Immature natural killer cell (primary cell): Measurements from ENCODE around the gene CDR2L. TPM values are rescaled to one million over a fixed set of nuclear protein-coding genes. Genes with fewer than 3 reads are reported as not detected.

Experiments used
- DNase-seq, 3 donors: peaks; one replicate each; pipeline ENCODE4 v3.0.0; 2022; ENCODE audit warnings: mixed read lengths in 1 of 3
- H3K27ac Mint-ChIP-seq, 6 donors: one replicate each; pipeline ENCODE4 v1.8.0; 2020; ENCODE audit warnings: mixed read lengths in 6 of 6, mild to moderate bottlenecking in 5 of 6, inconsistent platforms in 4 of 6, moderate library complexity in 3 of 6
- H3K27me3 Mint-ChIP-seq, 3 donors: one replicate each; pipeline ENCODE4 v1.8.0; 2020 to 2021; ENCODE audit warnings: low read depth in 3 of 3, mild to moderate bottlenecking in 3 of 3, mixed read lengths in 3 of 3, moderate library complexity in 3 of 3, inconsistent platforms in 1 of 3
- H3K36me3 Mint-ChIP-seq, 3 donors: one replicate each; pipeline ENCODE4 v1.8.0; 2020; ENCODE audit warnings: mixed read lengths in 3 of 3, inconsistent platforms in 2 of 3, mild to moderate bottlenecking in 2 of 3
- H3K4me1 Mint-ChIP-seq, 2 donors: one replicate each; pipeline ENCODE4 v1.8.0; 2020; ENCODE audit warnings: inconsistent platforms in 2 of 2, mild to moderate bottlenecking in 2 of 2, mixed read lengths in 2 of 2, moderate library complexity in 1 of 2
- H3K4me3 Mint-ChIP-seq, 5 donors: one replicate each; pipeline ENCODE4 v1.8.0; 2020; ENCODE audit warnings: mild to moderate bottlenecking in 5 of 5, mixed read lengths in 5 of 5, inconsistent platforms in 3 of 5, moderate library complexity in 3 of 5
- H3K9me3 Mint-ChIP-seq, 6 donors: one replicate each; pipeline ENCODE4 v1.8.0; 2020; ENCODE audit warnings: mild to moderate bottlenecking in 6 of 6, mixed read lengths in 6 of 6, inconsistent platforms in 4 of 6, moderate library complexity in 3 of 6
- polyA plus RNA-seq, 3 donors: library from polyadenylated mRNA; unstranded; fragments of 300-500 nt; fragmentation: Illumina TruSeq; gene quantifications; one replicate each; pipeline ENCODE4 v1.2.3, GENCODE V29; 2021

CDR2L gene
- not detected for polyA plus RNA-seq

GRCh38 chr17:74987418-74987908 lies at the start of gene CDR2L:
Gene CDR2L (plus strand): TSS chr17:74987632. CDS start chr17:74988044, 412 bp downstream.
- peak; percentile 91 to 92 (median 91) for DNase-seq
- Mint-ChIP-seq H3K27me3 (peaks cover 0 to 15% (median 9%) of the 10 kb centered on the region in 3 donors), H3K9me3 (no peaks in the 10 kb centered on the region), H3K27ac (peak within 1 kb of the TSS in 3 of 6 donors; percentile 21 to 62 (median 58)), H3K4me3 (peak within 1 kb of the TSS; percentile 86 to 91 (median 90)), H3K4me1 (peaks cover 10 to 16% of the 10 kb centered on the region in 2 donors), H3K36me3 (no peaks in the 10 kb centered on the region)

GRCh38 chr17:74938194-74938950 lies 49.1 kb upstream of the CDR2L start:
- Mint-ChIP-seq H3K4me3 (no peak overlapping the region), H3K27me3 (peaks cover 9 to 23% (median 18%) of the 10 kb centered on the region in 3 donors), H3K4me1 (peaks cover 0 to 1% of the 10 kb centered on the region in 2 donors), H3K9me3 (peaks cover 0 to 3% (median 0%) of the 10 kb centered on the region in 6 donors), H3K27ac (no peak overlapping the region), H3K36me3 (no peaks in the 10 kb centered on the region)
- no peak for DNase-seq

DNA sequence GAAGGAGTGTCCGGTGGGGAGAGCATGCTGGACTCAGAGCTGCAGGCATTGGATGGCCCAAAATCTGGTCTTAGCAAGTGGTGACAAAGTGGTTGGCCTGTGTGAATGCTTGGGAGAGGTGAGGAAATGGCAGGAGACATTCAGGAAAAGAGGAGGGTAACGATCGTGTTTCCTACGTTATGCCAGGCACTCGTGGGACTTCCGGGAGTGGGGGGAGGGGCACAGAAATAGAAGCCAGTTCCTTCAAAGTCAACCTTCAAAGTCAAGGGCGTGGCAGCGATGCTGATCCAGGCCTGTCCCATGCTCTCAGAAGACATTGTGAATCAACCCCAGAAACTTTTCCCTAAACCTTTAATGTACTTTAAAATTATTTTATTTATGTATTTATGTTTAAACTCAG lies 47.9 kb upstream of the CDR2L start:
- peaks cover 0 to 1% of the 10 kb centered on the region in 2 donors for H3K4me1 Mint-ChIP-seq
- H3K9me3 Mint-ChIP-seq, result peaks cover 0 to 3% (median 0%) of the 10 kb centered on the region in 6 donors
- no peak overlapping the region for H3K27ac Mint-ChIP-seq
- no peak overlapping the region for H3K4me3 Mint-ChIP-seq
- DNase-seq, result no peak
- peaks cover 9 to 19% (median 18%) of the 10 kb centered on the region in 3 donors for H3K27me3 Mint-ChIP-seq
- no peaks in the 10 kb centered on the region for H3K36me3 Mint-ChIP-seq

DNA sequence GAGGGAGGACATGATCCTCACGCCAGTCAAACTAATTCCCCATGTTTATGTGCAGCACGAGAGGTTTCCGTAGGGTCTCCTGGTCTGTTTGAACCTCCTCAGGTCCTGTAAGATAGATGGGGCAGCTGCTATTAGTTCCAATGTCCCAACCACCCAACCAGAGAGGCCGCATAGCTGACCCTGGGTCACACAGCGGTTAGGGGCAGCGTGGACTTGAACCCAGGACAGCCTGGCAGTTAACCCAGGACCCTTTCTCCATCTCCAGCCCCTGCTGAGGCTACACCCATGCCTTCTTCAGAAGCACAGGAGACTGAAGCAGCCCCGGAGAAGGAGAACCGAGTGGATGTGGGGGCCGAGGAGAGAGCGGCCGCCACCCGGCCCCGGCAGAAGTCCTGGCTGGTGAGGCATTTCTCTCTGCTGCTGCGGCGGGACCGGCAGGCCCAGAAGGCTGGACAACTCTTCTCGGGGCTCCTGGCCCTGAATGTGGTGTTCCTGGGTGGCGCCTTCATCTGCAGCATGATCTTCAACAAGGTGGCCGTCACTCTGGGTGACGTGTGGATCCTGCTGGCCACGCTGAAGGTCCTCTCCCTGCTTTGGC lies 46.2 kb upstream of the CDR2L start:
- Mint-ChIP-seq H3K27me3 (peaks cover 13 to 16% (median 13%) of the 10 kb centered on the region in 3 donors), H3K4me1 (peaks cover 0 to 1% of the 10 kb centered on the region in 2 donors), H3K36me3 (no peaks in the 10 kb centered on the region)

GRCh38 chr17:74943808-74944522 lies 43.5 kb upstream of the CDR2L start:
- H3K27ac Mint-ChIP-seq, result no peak overlapping the region
- no peak for DNase-seq
- H3K27me3 Mint-ChIP-seq, result peaks cover 5 to 11% (median 7%) of the 10 kb centered on the region in 3 donors
- no peaks in the 10 kb centered on the region for H3K4me1 Mint-ChIP-seq
- no peak overlapping the region for H3K4me3 Mint-ChIP-seq
- no peaks in the 10 kb centered on the region for H3K36me3 Mint-ChIP-seq
- no peaks in the 10 kb centered on the region for H3K9me3 Mint-ChIP-seq

More for the DNA sequence above, 46.2 kb upstream of the CDR2L start:
- Mint-ChIP-seq H3K4me3 (no peak overlapping the region), H3K9me3 (peaks cover 0 to 3% (median 0%) of the 10 kb centered on the region in 6 donors), H3K27ac (no peak overlapping the region)
- no peak for DNase-seq

DNA sequence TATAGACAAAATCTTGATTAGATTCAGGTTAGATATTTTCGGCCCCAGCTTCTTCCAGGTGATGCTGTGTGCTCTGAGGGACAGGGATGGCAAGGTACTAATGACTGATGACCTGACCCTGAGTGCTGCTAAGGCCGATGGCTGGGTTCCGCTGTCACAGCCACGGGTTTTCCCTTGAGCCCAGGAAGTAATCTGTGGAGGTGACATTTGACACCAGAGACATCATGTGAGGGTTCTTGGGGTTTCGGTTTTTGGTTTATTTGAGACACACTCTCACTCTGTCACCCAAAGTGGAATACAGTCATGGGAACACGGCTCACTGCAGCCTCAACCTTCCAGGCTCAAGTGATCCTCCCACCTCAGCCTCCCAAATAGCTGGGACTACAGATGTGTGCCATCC lies 41.9 kb upstream of the CDR2L start:
- Mint-ChIP-seq H3K27me3 (peaks cover 5 to 11% (median 7%) of the 10 kb centered on the region in 3 donors), H3K9me3 (no peaks in the 10 kb centered on the region), H3K36me3 (no peaks in the 10 kb centered on the region), H3K4me3 (no peak overlapping the region), H3K4me1 (no peaks in the 10 kb centered on the region), H3K27ac (no peak overlapping the region)
- no peak for DNase-seq

- Mint-ChIP-seq H3K27ac (no peak overlapping the region), H3K4me1 (no peaks in the 10 kb centered on the region), H3K27me3 (peaks cover 4 to 11% (median 5%) of the 10 kb centered on the region in 3 donors), H3K36me3 (no peaks in the 10 kb centered on the region), H3K4me3 (no peak overlapping the region), H3K9me3 (no peaks in the 10 kb centered on the region)
- no peak for DNase-seq
Measured at GRCh38 chr17:74946641-74947040, 40.8 kb upstream of the CDR2L start.

GRCh38 chr17:74947041-74947754 lies 40.2 kb upstream of the CDR2L start:
- Mint-ChIP-seq H3K4me3 (no peak overlapping the region), H3K36me3 (no peaks in the 10 kb centered on the region), H3K4me1 (no peaks in the 10 kb centered on the region), H3K9me3 (no peaks in the 10 kb centered on the region), H3K27ac (no peak overlapping the region), H3K27me3 (peaks cover 3 to 11% (median 4%) of the 10 kb centered on the region in 3 donors)
- DNase-seq, result no peak

- no peaks in the 10 kb centered on the region for H3K9me3 Mint-ChIP-seq
- H3K4me1 Mint-ChIP-seq, result no peaks in the 10 kb centered on the region
- no peak overlapping the region for H3K4me3 Mint-ChIP-seq
- no peak for DNase-seq
- H3K27ac Mint-ChIP-seq, result no peak overlapping the region
- no peaks in the 10 kb centered on the region for H3K36me3 Mint-ChIP-seq
- H3K27me3 Mint-ChIP-seq, result peaks cover 0 to 10% (median 2%) of the 10 kb centered on the region in 3 donors
Measured at GRCh38 chr17:74949455-74950115, 37.8 kb upstream of the CDR2L start.

DNA sequence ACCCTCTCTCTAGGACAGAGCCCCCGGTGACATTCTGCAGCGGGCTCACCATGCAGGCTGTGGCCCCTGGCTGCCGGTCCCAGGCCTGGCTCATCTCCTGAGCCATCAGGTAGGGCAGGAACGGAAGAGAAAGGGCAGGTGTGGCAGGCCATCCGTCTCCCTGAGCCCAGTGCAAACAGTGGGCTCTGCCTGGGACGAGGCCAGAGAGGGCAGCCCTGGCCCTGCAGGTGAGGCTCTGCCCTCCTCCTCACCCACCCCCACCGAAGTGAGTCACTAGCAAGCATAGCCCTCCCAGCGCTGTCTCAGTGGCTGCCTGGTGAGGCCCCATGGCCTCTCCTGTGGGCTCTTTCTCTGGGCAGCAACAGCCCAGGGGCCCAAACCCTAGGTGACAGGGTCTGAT lies 37.2 kb upstream of the CDR2L start:
- Mint-ChIP-seq H3K4me3 (no peak overlapping the region), H3K4me1 (no peaks in the 10 kb centered on the region), H3K9me3 (no peaks in the 10 kb centered on the region), H3K27ac (no peak overlapping the region), H3K27me3 (peaks cover 2 to 8% (median 3%) of the 10 kb centered on the region in 3 donors), H3K36me3 (no peaks in the 10 kb centered on the region)
- no peak for DNase-seq

- no peak overlapping the region for H3K27ac Mint-ChIP-seq
- no peaks in the 10 kb centered on the region for H3K36me3 Mint-ChIP-seq
- no peak overlapping the region for H3K4me3 Mint-ChIP-seq
- H3K4me1 Mint-ChIP-seq, result no peaks in the 10 kb centered on the region
- no peak for DNase-seq
- no peaks in the 10 kb centered on the region for H3K9me3 Mint-ChIP-seq
- H3K27me3 Mint-ChIP-seq, result peaks cover 2 to 4% (median 3%) of the 10 kb centered on the region in 3 donors
Measured at GRCh38 chr17:74951065-74951464, 36.4 kb upstream of the CDR2L start.

DNA sequence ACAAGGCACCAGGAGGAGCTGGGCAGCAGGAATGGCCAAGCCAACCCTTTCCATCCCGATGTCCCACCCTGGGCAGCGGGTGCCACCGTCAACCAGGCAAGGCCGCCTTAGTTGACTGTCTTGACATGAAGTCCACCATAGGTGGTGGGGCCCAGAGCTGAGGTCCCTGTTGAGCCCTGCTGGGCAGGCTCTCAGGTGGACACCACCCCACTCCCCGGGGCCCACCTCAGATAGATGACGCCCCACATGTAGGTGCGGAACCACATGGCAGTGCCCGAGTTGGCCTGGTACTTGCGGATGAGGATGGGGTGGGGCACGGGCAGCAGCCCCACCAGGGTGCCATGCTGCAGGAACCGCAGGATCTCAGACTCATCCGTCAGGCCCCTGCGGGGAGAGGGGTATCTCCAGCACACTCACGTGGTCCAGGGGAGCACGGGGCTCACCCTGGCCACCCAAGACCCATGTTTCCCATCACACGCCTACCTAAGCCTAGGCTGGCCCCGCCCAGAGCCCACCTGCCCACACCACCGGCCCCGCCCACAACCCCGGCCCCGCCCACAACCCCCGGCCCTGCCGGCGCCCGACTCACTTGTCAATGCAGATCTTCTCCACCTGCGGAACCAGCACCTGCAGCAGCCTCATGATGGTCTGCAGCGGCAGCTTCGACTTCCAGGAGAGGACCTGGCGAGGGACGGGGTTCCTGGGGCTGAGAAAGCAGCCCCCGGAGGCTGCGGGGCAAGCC lies 35.6 kb upstream of the CDR2L start:
- Mint-ChIP-seq H3K4me1 (no peaks in the 10 kb centered on the region), H3K27ac (no peak overlapping the region), H3K36me3 (no peaks in the 10 kb centered on the region), H3K9me3 (no peaks in the 10 kb centered on the region), H3K4me3 (no peak overlapping the region), H3K27me3 (peaks cover 2 to 3% (median 2%) of the 10 kb centered on the region in 3 donors)
- DNase-seq, result no peak
